OCI-LY3 (cell line): Measurements from ENCODE around the gene PLBD1.

Experiments used
- H2AFZ ChIP-seq: fragments of 200-600, 300-600 bp; shearing (Covaris generic); 2 replicates; pipeline ENCODE4 v1.6.0; 2014; ENCODE audit warnings: antibody characterized with exemption, low read depth, low read length
- H3K27ac ChIP-seq: fragments of 200-600, 300-600 bp; sonication (generic); 2 replicates; pipeline ENCODE4 v1.5.1; 2014; ENCODE audit warnings: mild to moderate bottlenecking, low read length, moderate library complexity, mixed read lengths
- H3K27me3 ChIP-seq: fragments of 200-600, 300-600 bp; sonication (generic); 2 replicates; pipeline ENCODE4 v1.6.1; 2014; ENCODE audit warnings: low read depth, low read length, mixed read lengths
- H3K36me3 ChIP-seq: fragments of 200-600, 300-600 bp; sonication (generic); replicated peaks from 2 replicates; pipeline ENCODE3; 2014; ENCODE audit warnings: low read depth, low read length, mixed read lengths
- H3K4me1 ChIP-seq: fragments of 300-600, 200-600 bp; sonication (generic); 2 replicates; pipeline ENCODE4 v1.6.1; 2014; ENCODE audit warnings: low read length, mixed read lengths
- H3K4me2 ChIP-seq: fragments of 200-600, 300-600 bp; sonication (generic); 2 replicates; pipeline ENCODE4 v1.6.1; 2014; ENCODE audit warnings: low read length, mixed read lengths
- H3K4me3 ChIP-seq: fragments of 300-600, 200-600 bp; sonication (generic); 2 replicates; pipeline ENCODE4 v1.5.1; 2014; ENCODE audit warnings: antibody characterized with exemption, mild to moderate bottlenecking, low read length, moderate library complexity
- H3K79me2 ChIP-seq: fragments of 300-600, 200-600 bp; shearing (Covaris generic); 2 replicates; pipeline ENCODE4 v1.6.1; 2014; ENCODE audit warnings: mild to moderate bottlenecking, low read length, mixed read lengths
- H3K9ac ChIP-seq: fragments of 300-600, 200-600 bp; shearing (Covaris generic); 2 replicates; pipeline ENCODE4 v1.6.0; 2014; ENCODE audit warnings: mild to moderate bottlenecking, low read length, moderate library complexity
- H3K9me3 ChIP-seq: fragments of 200-600, 300-600 bp; shearing (Covaris generic); 2 replicates; pipeline ENCODE4 v1.6.1; 2014; ENCODE audit warnings: low read length, mixed read lengths; ENCODE audit not compliant: insufficient read depth
- H4K20me1 ChIP-seq: fragments of 200-600, 300-600 bp; sonication (generic); 2 replicates; pipeline ENCODE4 v1.6.1; 2016; ENCODE audit warnings: low read length, mixed read lengths; ENCODE audit not compliant: insufficient read depth
- EZH2phosphoT487 ChIP-seq: fragments of 200-600 bp; shearing (Covaris generic); IDR thresholded peaks from 2 replicates; pipeline ENCODE4 v1.6.1; 2018; ENCODE audit warnings: antibody characterized with exemption, mixed run types, low read depth
- TF ChIP-seq, protein P1 (sequence below): fragments of 200-600, 300-600 bp; sonication (generic); IDR thresholded peaks from 2 replicates; pipeline ENCODE4 v1.5.1; 2014; ENCODE audit warnings: antibody characterized with exemption, low read length, low read depth

Gene PLBD1

GRCh38 chr12:14560904-14561574 lies 6.6 kb downstream of the PLBD1 start:
- no peak overlapping the region for H3K27ac ChIP-seq
- TF ChIP-seq EZH2phosphoT487 = no peak
- TF ChIP-seq, protein P1, sequence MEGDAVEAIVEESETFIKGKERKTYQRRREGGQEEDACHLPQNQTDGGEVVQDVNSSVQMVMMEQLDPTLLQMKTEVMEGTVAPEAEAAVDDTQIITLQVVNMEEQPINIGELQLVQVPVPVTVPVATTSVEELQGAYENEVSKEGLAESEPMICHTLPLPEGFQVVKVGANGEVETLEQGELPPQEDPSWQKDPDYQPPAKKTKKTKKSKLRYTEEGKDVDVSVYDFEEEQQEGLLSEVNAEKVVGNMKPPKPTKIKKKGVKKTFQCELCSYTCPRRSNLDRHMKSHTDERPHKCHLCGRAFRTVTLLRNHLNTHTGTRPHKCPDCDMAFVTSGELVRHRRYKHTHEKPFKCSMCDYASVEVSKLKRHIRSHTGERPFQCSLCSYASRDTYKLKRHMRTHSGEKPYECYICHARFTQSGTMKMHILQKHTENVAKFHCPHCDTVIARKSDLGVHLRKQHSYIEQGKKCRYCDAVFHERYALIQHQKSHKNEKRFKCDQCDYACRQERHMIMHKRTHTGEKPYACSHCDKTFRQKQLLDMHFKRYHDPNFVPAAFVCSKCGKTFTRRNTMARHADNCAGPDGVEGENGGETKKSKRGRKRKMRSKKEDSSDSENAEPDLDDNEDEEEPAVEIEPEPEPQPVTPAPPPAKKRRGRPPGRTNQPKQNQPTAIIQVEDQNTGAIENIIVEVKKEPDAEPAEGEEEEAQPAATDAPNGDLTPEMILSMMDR = no peak
- H3K27me3 ChIP-seq = no peaks in the 10 kb centered on the region
- H3K9me3 ChIP-seq = no peaks in the 10 kb centered on the region
- H3K4me2 ChIP-seq = no peak overlapping the region
- H3K79me2 ChIP-seq = no peaks in the 10 kb centered on the region
- no peaks in the 10 kb centered on the region for H4K20me1 ChIP-seq
- no peaks in the 10 kb centered on the region for H3K36me3 ChIP-seq
- H2AFZ ChIP-seq = no peak overlapping the region
- H3K4me3 ChIP-seq = no peak overlapping the region
- H3K4me1 ChIP-seq = peaks cover 22% of the 10 kb centered on the region
- H3K9ac ChIP-seq = no peak overlapping the region

DNA sequence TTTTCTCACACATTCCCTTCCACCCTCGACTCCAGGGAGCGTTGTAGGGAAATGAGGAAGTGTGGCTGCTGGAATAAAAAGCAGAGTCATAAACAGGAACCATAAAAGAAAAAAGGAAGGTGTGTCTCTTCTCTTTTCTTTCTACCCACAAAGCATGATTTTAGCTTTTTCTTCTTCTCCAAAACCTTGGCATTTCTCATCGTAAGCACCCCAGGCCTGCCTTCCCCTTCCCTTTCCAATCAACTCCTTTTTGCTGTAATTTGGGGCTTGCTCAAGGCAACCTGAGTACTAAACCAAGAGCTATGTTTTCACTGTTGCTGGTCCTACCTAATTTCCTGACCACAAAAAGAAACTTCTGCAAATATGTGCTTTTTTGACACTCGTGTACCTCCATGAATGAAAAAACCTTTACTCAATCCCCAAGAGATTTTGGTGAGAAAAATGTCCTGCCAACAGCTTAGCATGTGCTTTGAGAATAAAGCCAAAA lies 9.2 kb downstream of the PLBD1 start:
- Histone ChIP-seq H3K36me3 (no peaks in the 10 kb centered on the region), H3K9me3 (no peaks in the 10 kb centered on the region), H3K9ac (no peak overlapping the region), H3K79me2 (no peaks in the 10 kb centered on the region), H3K4me1 (peaks cover 22% of the 10 kb centered on the region), H2AFZ (0 out of 2 replicates have a peak overlapping the region, but pooled peaks have one; percentile 47), H3K4me2 (peak overlapping the region; percentile 46), H3K27me3 (no peaks in the 10 kb centered on the region), H3K4me3 (no peak overlapping the region), H3K27ac (peak overlapping the region; percentile 24; the same call in 1 of the 2 replicates), H4K20me1 (no peaks in the 10 kb centered on the region)
- TF ChIP-seq, protein P1 = no peak

GRCh38 chr12:14557966-14558365 lies 9.7 kb downstream of the PLBD1 start:
- no peak overlapping the region for H3K9ac ChIP-seq
- no peak overlapping the region for H3K4me3 ChIP-seq
- H3K4me2 ChIP-seq = no peak overlapping the region
- H3K36me3 ChIP-seq = no peaks in the 10 kb centered on the region
- no peaks in the 10 kb centered on the region for H4K20me1 ChIP-seq
- TF ChIP-seq EZH2phosphoT487 = no peak
- TF ChIP-seq, protein P1 = no peak
- H3K9me3 ChIP-seq = no peaks in the 10 kb centered on the region
- peaks cover 22% of the 10 kb centered on the region for H3K4me1 ChIP-seq
- H3K79me2 ChIP-seq = no peaks in the 10 kb centered on the region
- no peaks in the 10 kb centered on the region for H3K27me3 ChIP-seq
- H2AFZ ChIP-seq = no peak overlapping the region
- H3K27ac ChIP-seq = no peak overlapping the region

DNA sequence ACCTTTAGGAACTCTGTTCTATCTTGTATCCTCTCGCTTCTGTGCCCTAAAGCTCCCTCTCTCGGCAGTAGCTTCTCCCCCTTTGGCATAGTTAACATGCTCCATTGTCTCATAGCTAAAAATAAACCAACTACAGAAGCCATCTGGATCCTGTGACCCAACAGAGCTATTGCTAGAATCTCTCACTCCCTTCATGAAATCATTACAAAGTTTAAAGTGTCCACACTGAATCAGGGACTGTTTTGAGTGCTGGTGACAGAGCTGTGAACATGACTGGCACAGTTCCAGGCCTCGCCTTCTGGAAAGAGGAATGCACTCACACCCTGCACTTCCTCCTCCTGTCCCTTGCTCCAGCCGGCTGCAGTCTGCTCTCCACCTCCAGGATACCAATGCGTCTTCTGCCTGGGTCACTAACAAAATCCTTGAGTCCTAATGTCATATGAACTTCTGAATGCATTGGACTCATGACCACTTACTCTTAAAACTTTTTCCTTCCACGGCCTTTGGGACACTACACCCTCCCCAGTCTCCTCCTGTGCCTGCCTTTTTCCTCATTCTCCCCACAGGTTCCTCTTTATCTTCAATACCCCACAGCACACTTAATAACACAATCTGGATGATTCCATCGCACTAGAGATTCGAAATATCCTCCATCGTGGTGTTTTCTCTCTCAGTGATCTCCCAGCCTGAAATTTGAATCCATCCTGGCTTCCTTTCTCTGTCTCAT lies 13.2 kb downstream of the PLBD1 start:
- H3K27ac ChIP-seq = no peak overlapping the region
- no peak overlapping the region for H3K9ac ChIP-seq
- no peaks in the 10 kb centered on the region for H3K27me3 ChIP-seq
- no peak overlapping the region for H2AFZ ChIP-seq
- peaks cover 10% of the 10 kb centered on the region for H3K36me3 ChIP-seq
- no peaks in the 10 kb centered on the region for H4K20me1 ChIP-seq
- peaks cover 10% of the 10 kb centered on the region for H3K4me1 ChIP-seq
- TF ChIP-seq EZH2phosphoT487 = no peak
- TF ChIP-seq, protein P1 = no peak
- H3K4me3 ChIP-seq = no peak overlapping the region
- no peaks in the 10 kb centered on the region for H3K79me2 ChIP-seq
- H3K9me3 ChIP-seq = no peaks in the 10 kb centered on the region
- H3K4me2 ChIP-seq = no peak overlapping the region
